Stimulated activated CD4-positive, alpha-beta T cell treated with anti-CD3 and anti-CD28 coated beads, TNF-alpha, amount 100 ng/mL, for 4 hours (primary cell): Measurements from ENCODE around the gene RBM48.
"Not testable (repeated sequence)": the region's sequence is repeated elsewhere in the genome, so short reads cannot be mapped to it uniquely, and the experiment has no call there.

ENCODE experiments used
- DNase-seq, 3 experiments: peaks; one replicate each; pipeline ENCODE4 v3.0.0-alpha.2; 2020; ENCODE audit warnings: low read depth in 3 of 3

RBM48 gene

DNA sequence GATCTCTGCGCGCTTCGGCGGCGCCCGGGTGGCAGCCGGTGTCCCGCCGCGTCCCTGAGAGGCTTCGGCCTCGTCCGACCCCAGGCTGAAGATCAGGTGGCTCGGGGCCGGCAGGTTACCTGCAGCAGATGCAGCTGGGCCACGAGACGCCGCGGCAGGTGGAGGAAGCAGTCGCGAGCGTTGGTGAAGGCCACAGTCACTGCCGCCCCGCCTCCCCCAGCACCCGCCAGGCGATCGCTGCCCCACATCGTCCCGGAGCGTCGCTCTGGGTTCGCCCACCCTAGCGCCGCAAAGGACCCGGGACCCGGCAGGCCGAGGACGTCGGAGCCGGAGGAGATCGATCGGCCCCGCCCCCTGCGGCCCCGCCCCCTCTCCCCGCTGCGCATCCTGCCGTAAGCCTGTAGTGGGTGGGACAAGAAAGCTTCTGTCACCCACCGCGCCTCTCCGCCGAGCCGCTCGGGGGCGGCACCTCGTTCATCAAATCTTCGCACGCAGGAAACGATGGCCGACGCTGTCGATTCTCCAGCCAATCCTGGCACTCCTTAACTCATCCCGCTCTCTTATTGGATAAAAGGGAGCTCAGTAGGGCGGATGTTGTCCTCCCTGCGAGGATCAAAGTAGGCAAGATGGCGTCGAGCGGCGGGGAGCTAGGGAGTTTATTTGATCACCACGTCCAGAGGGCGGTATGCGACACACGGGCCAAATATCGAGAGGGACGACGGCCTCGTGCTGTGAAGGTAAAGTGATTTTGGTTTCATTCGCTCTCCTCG lies at the start of gene RBM48, which contains the start of gene PEX1:
Gene RBM48 (plus strand): TSS at position 608 of the 770 bp plus-strand sequence. CDS start 19 bp downstream, at position 627.
Gene PEX1 (minus strand): TSS at position 333 of the 770 bp plus-strand sequence. CDS start 85 bp downstream, at position 248.
- DNase-seq = peak; percentile 71 to 92 (median 90)

DNA sequence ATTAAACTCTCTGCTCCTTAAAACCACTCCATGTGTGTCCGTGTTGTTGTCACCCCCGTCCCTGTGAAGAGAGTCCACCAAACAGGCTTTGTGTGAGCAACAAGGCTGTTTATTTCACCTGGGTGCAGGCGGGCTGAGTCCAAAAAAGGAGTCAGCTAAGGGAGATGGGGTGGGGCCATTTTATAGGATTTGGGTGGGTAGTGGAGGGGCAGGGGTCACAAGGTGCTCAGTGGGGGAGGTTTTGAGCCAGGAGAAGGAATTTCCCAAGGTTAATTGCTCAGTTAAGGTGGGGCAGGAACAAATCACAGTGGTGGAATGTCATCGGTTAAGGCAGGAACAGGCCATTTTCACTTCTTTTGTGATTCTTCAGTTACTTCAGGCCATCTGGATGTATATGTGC lies 49.4 kb upstream of the RBM48 start:
- not testable (repeated sequence) for DNase-seq

GRCh38 chr7:92483624-92484023 lies 45.0 kb upstream of the RBM48 start:
- not testable (repeated sequence) for DNase-seq

DNA sequence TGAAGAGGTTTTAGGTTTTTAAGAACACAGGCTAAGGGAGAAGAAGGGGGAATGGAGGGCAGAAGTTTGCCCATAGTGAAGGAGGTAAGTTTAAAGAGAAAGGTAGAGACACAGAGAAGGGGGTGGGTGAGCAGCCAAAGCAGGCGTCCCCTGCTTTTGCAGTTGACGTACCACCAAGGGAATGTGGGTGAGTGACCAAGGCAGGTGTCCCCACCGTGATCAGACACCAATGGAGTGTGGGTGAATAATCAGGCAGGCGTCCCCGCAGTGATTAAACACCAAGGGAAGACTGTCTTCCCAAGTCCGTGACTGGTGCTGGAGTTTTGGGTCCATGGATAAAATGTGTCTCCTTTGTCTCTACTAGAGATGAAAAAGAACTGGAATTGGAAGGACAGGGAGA lies 44.4 kb upstream of the RBM48 start:
- not testable (repeated sequence) for DNase-seq

GRCh38 chr7:92485267-92485892 lies 43.2 kb upstream of the RBM48 start:
- no peak for DNase-seq

DNA sequence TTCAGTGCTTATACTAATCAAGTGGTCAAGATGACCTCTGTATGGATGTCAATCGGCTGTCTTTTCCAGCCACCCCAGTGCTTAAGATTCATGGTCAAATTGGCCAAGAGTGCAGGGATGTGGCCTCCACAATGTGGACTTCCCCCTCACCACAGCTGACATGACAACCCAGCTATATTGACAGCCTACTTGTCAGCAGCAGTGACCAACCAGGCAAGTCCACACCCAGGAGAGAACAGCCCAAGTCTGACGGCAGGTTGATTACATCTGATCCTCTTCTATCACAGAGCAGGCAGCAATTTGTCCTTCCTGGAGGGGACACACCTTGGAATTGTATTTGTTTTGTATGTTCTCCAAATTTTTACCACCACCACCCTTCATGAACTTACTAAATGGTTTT lies 42.6 kb upstream of the RBM48 start:
- no peak for DNase-seq

GRCh38 chr7:92487804-92488203 lies 40.8 kb upstream of the RBM48 start:
- DNase-seq = no peak

DNA sequence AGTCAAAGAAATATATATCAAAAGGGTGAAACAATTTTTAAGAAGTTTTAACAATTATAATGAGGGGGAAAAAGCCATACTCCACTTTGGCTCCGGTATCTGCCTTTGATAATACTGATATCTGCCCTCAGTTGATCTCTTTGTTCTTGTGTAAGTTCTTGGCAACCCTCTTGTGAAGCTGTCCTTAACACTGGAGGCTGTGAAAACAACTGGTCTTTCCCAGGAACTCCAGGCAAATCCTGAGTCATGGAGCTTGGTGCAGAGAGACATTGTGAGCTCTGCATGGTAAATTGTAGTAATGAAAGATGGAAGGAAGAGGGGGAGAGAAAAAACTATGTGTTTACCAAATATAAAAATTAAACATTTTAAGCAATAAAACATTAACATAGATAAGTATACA lies 39.0 kb upstream of the RBM48 start:
- no peak for DNase-seq

DNA sequence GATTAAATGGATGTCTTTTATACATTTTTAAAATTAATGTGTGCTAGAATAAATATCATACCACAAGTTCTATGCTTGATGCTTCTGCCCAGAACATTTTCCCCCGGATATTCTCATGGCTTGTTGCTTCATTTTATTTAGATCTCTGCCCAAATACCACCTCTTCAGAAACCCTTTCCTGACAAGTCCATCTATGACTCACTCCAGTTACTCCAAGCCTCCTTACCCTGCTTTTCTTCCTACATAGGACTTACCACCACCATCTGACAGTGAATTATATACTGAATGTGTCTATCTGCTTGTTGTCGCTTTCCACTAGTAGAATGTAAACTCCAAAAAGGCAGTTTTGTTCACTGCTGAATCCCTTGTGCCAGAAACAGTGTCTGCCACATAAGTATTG lies 31.7 kb upstream of the RBM48 start:
- no peak for DNase-seq

DNA sequence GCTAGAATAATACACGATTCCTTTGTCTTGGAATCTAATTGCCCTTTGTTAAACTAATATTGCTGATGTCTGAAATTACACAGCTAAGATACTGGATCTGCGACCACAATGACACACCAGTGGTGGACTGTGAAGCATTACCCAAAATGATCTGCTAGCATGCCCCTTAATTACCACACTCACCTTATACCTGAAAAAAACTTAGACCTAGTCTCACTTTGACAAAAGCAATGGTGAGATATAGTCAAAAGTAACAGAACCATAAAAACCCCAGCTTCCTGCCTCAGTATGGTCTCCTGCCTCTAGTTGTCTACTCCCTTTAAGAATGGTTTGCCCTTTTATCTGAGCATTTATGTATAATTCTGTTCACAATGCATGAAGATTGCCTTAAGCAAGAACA lies 30.0 kb upstream of the RBM48 start:
- no peak for DNase-seq

DNA sequence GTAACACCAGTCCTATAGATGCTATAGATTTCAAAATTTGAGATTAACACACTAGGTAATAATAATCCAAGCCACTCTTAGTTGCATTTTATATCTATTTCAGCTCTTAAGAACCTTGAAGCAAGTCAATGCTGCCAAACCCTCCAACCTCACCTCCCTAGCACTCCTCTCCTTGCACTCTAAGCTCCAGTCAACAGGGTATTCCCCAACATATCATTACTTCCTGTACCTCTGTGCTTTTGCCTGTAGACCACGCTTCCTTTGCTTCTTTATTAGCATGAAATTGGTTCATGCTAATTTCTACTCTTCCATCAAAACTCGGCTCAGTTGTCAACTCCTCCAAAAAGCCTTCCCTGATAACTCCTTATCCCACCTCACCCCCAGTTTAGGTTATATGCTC lies 24.8 kb upstream of the RBM48 start:
- no peak for DNase-seq

DNA sequence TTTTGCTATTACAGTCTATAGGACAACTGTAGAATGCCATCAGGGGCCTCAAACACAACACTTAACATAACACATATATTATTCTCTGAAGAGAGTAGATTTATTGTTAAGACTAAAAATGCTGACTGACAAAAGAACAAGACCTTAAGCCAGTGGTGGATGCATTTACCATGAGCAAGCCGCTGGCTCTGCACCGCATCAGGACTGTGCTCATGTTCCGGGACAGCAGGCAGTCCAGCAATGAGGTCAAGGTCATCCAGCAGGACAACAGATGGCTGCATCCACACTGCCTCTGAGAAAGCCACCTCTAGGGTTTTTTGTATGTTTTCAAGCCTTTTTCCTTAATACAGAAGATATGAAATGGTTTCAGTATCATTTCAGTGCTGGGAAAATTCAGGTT lies 24.0 kb upstream of the RBM48 start:
- DNase-seq = no peak

DNA sequence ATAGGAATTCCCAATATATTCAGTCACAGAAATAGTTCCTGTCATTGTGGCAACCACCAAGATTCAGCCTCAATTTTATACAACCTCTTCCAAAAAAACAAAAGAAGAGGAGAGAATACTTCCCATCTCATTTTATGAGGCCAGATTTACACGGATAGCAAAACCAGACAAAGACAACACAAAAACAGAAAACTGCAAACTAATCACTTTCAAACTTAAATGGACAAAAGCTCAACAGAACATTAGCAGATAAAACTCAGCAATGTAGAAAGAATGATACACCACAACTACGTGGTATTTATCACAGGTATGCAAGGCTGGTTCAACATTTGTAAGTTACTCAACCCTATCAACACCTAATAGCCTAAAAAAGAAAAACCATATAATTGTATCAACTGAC lies 22.2 kb upstream of the RBM48 start:
- DNase-seq = no peak

- no peak for DNase-seq
These were observed 19.6 kb upstream of the RBM48 start for GRCh38 chr7:92508946-92509345.

DNA sequence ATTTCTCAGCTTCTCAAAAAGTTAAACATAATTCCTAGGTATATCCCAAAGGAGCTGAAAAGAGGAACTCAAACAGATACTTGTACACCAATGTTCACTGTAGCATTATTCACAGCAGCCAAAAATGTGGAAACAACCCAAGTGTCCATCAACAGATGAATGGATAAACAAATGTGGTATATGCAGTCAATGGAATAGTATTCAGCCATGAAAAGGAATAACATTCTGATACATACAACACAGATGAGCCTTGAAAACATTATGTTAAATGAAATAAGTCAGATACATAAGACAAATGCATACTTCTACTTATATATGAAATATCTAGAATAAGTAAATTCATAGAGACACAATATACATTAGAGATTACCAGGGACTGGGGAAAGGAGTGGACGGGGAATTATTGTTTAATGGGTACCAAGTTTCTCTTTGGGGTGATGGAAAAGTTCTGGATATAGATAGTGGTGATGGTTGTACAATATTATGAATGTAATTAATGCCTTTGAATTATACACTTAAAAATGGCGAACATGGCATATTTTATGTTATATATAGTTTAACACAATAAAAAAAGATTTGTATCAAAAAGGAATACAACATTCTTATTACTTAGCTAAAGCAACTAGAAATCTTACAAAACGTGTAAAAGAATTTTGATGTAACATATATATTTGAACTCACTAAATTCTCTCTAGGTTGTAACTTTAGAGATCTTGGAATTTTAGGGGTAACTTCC lies 15.3 kb upstream of the RBM48 start:
- no peak for DNase-seq

- no peak for DNase-seq
These were observed 11.0 kb upstream of the RBM48 start for GRCh38 chr7:92517631-92518030.

DNA sequence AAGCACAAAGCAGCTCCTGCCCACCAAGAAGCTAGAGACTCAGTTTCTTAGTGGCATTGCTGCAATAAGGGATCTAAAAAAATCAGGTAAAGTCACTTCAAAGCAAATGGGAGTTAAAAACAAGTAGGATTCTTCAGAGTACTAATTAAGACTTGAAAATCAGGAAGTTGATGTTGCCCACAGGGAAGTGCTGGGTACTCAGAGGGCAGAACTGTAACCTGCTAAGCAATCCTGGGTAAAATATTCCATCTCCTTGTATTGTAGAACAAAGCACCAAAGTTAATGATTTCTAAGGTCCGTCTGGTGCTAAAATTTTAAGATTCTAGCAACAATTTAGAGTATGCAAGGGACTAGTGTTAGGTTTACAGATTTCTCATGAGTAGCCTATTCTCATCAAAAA lies 8.6 kb upstream of the RBM48 start:
- no peak for DNase-seq

- DNase-seq = no peak
These were observed 5.5 kb upstream of the RBM48 start for GRCh38 chr7:92523110-92523509.

GRCh38 chr7:92527300-92528187 lies 1.1 kb upstream of the RBM48 start:
- peak; percentile 5 to 13 (median 7) for DNase-seq

DNA sequence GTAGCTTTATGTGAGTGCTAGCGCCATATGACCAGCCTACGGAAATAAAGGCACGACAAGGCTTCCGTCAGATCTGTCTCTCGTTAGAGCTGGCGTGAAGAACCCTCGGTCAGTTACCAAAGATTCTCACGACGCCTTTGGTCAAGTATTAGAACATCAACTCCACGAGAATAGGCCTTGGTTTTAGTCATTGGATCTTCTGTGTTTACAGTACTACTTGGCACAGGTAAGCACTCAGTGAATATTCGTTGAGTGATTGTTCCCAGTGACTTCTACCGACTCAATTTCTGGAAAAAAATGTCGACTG lies 316 bp downstream of the RBM48 start:
- DNase-seq = no peak

DNA sequence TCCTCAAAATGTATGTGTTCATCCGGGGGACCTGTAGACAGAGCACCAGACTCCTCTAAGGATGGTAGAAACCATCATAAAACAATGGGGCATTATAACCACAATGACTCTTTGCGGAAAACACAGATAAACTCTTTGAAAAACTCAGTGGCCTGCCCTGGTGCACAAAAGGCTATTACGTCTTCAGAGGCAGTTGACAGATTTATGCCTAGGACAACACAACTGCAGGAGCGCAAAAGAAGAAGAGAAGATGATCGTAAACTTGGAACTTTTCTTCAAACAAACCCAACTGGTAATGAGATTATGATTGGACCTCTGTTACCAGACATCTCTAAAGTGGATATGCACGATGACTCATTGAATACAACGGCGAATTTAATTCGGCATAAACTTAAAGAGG lies 6.0 kb downstream of the RBM48 start:
- DNase-seq = no peak

DNA sequence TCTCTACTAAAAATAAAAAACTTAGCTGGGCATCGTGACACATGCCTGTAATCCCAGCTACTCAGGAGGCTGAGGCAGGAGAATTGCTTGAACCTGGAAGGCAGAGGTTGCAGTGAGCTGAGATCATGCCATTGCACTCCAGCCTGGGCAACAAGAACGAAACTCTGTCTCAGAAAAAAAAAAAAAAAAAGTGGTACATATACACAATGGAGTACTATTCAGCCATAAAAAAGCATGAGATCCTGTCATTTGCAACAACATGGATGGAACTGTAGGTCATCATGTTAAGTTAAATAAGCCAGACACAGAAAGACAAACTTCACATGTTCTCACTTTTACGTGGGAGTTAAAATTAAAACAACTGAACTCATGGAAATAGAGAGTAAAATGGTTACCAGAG lies 14.9 kb downstream of the RBM48 start:
- not testable (repeated sequence) for DNase-seq
